Measurements from ENCODE around the gene EPB41L5.
"Not testable (repeated sequence)": the region's sequence is repeated elsewhere in the genome, so short reads cannot be mapped to it uniquely, and the experiment has no call there.

EPB41L5 gene

GRCh38 chr2:120032297-120032696, 19.4 kb downstream of the EPB41L5 start:
- DNase-seq = no peak

GRCh38 chr2:120034027-120034426, 21.1 kb downstream of the EPB41L5 start:
- no peak for DNase-seq

GRCh38 chr2:120034621-120035020, 21.7 kb downstream of the EPB41L5 start:
- DNase-seq = no peak

- DNase-seq = no peak
Observed at GRCh38 chr2:120036145-120036544, 23.3 kb downstream of the EPB41L5 start.

- DNase-seq = no peak
Observed at GRCh38 chr2:120037995-120038541, 25.2 kb downstream of the EPB41L5 start.

- no peak for DNase-seq
Observed at GRCh38 chr2:120042359-120042758, 29.5 kb downstream of the EPB41L5 start.

- no peak for DNase-seq
Observed at GRCh38 chr2:120044336-120044735, 31.5 kb downstream of the EPB41L5 start.

- not testable (repeated sequence) for DNase-seq
Observed at GRCh38 chr2:120045775-120046174, 32.9 kb downstream of the EPB41L5 start.

- not testable (repeated sequence) for DNase-seq
Observed at GRCh38 chr2:120046252-120046651, 33.4 kb downstream of the EPB41L5 start.

- DNase-seq = no peak
Observed at GRCh38 chr2:120052597-120052996, 39.7 kb downstream of the EPB41L5 start.

- no peak for DNase-seq
Observed at GRCh38 chr2:120053891-120054290, 41.0 kb downstream of the EPB41L5 start.

- no peak for DNase-seq
Observed at GRCh38 chr2:120059483-120059882, 46.6 kb downstream of the EPB41L5 start.

GRCh38 chr2:120060088-120060623, 47.3 kb downstream of the EPB41L5 start:
- no peak for DNase-seq

- DNase-seq = no peak
Observed at GRCh38 chr2:120064664-120065063, 51.8 kb downstream of the EPB41L5 start.

- DNase-seq = no peak
Observed at GRCh38 chr2:120066800-120067547, 54.1 kb downstream of the EPB41L5 start.

GRCh38 chr2:120068040-120068658, 55.3 kb downstream of the EPB41L5 start:
- not testable (repeated sequence) for DNase-seq

GRCh38 chr2:120075545-120075944, 62.7 kb downstream of the EPB41L5 start:
- no peak for DNase-seq

GRCh38 chr2:120077896-120078295, 65.0 kb downstream of the EPB41L5 start:
- no peak for DNase-seq

GRCh38 chr2:120079647-120080046, 66.8 kb downstream of the EPB41L5 start:
- no peak for DNase-seq

- DNase-seq = no peak
Observed at GRCh38 chr2:120091436-120091835, 78.6 kb downstream of the EPB41L5 start.

- DNase-seq = no peak
Observed at GRCh38 chr2:120094795-120095194, 81.9 kb downstream of the EPB41L5 start.

GRCh38 chr2:120100627-120101026, 87.8 kb downstream of the EPB41L5 start:
- no peak for DNase-seq

GRCh38 chr2:120103723-120104467, 91.0 kb downstream of the EPB41L5 start:
- DNase-seq = no peak
